ENCODE results near the gene PLA1A. TPM values are rescaled to one million over a fixed set of nuclear protein-coding genes. Genes with fewer than 3 reads are reported as not detected.
"Not testable (repeated sequence)": the region's sequence is repeated elsewhere in the genome, so short reads cannot be mapped to it uniquely, and the experiment has no call there.

Gene PLA1A
- polyA plus RNA-seq, 1 experiment = not detected

DNA sequence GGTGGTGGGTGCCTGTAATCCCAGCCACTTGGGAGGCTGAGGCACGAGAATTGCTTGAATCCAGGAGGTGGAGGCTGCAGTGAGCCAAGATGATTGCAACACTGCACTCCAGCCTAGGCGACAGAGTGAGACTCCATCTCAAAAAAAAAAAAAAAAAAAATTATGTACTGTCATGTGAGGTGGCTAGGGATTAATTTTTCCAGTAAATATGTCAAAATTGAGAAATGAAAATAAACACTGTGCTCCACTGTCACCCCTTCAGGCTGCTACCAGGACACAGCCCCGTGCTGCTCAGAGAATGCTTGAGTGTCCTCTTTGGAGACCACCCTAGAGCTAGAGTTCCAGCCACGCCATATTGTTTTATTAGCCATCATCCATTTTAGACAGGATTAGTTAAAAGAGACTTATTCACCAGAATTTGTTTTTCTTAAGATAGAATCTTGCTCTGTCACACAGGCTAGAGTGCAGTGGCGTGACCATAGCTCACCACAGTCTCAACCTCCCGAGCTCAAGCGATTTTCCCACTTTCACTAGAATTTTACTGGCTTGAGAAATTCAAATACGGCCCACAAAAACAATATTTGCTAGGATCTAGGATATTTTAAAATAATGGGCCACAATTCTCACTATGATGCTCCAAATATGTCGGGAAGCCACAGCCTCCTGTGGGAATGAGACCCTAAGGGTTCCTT is 38.9 kb upstream of the PLA1A start:
- Histone ChIP-seq H3K27ac (ENCODE audit: low read depth, low read length) (no peak overlapping the region), H3K9me3 (ENCODE audit: control insufficient read depth, insufficient read depth, low read length) (no peaks in the 10 kb centered on the region), H3K27me3 (ENCODE audit: control insufficient read depth, insufficient read depth, low read length) (peaks cover 11% of the 10 kb centered on the region), H3K4me3 (ENCODE audit: low read depth, low read length) (no peak overlapping the region)
- CTCF ChIA-PET = interaction anchor here (0.5 kb wide), 1 partner anchor 100 kb away, joined by 7 read pairs; no protein-coding TSS in a partner anchor
- no peak for DNase-seq (ENCODE audit: low read depth, low spot score)
- no peak for TF ChIP-seq CTCF (IDR thresholded peaks at IDR 0.05; ENCODE audit: low read depth, low read length)
- POLR2A ChIA-PET = no interaction called here

DNA sequence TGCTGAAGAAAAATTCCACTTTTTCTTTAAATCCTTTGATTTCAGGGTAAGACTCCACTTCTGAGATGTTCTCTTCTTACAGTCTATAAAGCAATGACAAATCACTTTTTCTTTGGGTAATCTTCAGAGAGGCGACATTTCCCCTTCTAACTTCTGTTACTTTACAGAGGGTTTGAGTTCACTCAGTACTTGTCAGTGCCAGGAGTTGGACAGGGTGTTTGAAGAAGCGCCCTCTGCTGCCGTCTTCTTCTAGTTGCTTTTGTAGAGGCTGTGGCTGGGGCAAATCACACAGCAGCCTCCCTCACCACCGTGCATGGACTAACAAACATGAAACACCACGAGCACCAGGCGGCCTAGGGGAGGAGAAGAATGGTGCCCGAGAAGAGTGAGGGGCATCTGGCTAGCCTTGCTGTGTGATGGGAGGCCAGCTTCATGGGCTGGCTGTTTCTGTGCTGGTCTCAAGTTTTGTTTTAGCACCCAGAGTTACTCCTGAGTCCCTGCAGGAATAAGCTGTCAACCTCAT is 38.2 kb upstream of the PLA1A start, which contains the start of gene CD80:
CD80 (minus strand) TSS at position 174 of the 523 bp plus-strand sequence. CDS start 1,886 bp downstream, outside the sequence.
- Histone ChIP-seq H3K9me3 (ENCODE audit: control insufficient read depth, insufficient read depth, low read length) (no peaks in the 10 kb centered on the region), H3K27ac (ENCODE audit: low read depth, low read length) (no peak within 1 kb of the TSS), H3K27me3 (ENCODE audit: control insufficient read depth, insufficient read depth, low read length) (peaks cover 11% of the 10 kb centered on the region), H3K4me3 (ENCODE audit: low read depth, low read length) (no peak within 1 kb of the TSS)
- POLR2A ChIA-PET = no interaction called here
- CTCF ChIA-PET = interaction anchor here (1.0 to 1.1 kb wide), 2 partner anchors 20 to 99 kb away, joined by 3 read pairs; no protein-coding TSS in a partner anchor
- TF ChIP-seq CTCF (IDR thresholded peaks at IDR 0.05; ENCODE audit: low read depth, low read length) = peak; percentile 42; the same call in 1 of the 2 replicates
- no peak for DNase-seq (ENCODE audit: low read depth, low spot score)

DNA sequence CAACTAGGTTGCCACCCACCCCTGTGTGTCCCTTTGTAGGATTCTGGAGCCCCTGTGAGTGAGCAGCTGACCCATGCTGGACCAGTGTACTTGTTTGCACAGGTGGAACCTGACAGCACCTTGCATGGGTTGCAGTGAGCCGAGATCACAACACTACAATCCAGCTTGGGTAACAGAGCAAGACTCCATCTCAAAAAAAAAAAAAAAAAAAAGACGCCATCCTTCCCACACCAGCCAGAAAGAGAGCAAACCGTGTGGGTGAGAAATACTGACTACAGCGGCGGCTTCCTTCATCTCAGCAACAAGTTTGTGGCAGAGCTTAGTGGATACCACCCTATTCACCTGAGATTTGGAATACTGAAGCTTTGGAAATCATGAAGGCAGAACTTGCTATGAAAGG is 37.5 kb upstream of the PLA1A start:
- Histone ChIP-seq H3K9me3 (ENCODE audit: control insufficient read depth, insufficient read depth, low read length) (no peaks in the 10 kb centered on the region), H3K27me3 (ENCODE audit: control insufficient read depth, insufficient read depth, low read length) (peaks cover 11% of the 10 kb centered on the region), H3K4me3 (ENCODE audit: low read depth, low read length) (no peak overlapping the region), H3K27ac (ENCODE audit: low read depth, low read length) (no peak overlapping the region)
- TF ChIP-seq CTCF (IDR thresholded peaks at IDR 0.05; ENCODE audit: low read depth, low read length) = no peak
- ChIA-PET POLR2A (no interaction called here), CTCF (interaction anchor here (0.6 to 1.1 kb wide), 3 partner anchors 21 to 883 kb away, joined by 3 to 4 read pairs (median 3); no protein-coding TSS in a partner anchor)
- no peak for DNase-seq (ENCODE audit: low read depth, low spot score)

DNA sequence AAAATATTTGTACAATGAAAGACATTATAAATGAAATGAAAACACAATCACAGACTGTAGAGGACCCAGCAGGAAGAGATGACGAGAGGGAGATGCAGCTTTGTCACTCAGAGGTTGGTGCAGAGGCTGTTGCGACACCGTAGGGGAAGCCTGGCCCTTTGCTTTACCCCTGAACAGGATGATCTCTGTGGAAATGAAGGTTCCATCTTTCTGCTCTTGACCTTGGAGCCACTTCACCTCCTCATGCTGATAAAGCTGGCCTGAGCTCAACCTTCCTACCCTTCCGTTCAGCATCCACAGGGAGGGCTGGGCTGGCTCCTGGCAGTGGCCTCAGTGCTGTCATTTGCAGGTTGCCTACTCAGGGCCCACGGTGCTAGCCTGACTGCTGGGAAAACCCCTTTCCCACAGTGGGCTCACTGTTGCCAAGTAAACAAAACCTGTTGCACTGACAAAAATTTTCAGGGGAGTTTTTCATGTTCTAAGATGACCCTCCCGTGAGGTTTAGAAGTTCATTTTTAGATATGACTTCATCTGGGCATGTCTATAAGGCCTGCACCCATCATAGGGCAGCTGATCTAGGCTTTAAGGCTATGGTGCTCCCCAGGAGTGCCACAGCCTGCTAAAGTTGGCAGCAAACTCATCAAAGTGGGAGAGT is 35.3 kb upstream of the PLA1A start:
- DNase-seq (ENCODE audit: low read depth, low spot score) = no peak
- ChIA-PET CTCF (no interaction called here), POLR2A (no interaction called here)
- Histone ChIP-seq H3K4me3 (ENCODE audit: low read depth, low read length) (no peak overlapping the region), H3K27me3 (ENCODE audit: control insufficient read depth, insufficient read depth, low read length) (peaks cover 5% of the 10 kb centered on the region), H3K9me3 (ENCODE audit: control insufficient read depth, insufficient read depth, low read length) (no peaks in the 10 kb centered on the region), H3K27ac (ENCODE audit: low read depth, low read length) (no peak overlapping the region)
- no peak for TF ChIP-seq CTCF (IDR thresholded peaks at IDR 0.05; ENCODE audit: low read depth, low read length)

DNA sequence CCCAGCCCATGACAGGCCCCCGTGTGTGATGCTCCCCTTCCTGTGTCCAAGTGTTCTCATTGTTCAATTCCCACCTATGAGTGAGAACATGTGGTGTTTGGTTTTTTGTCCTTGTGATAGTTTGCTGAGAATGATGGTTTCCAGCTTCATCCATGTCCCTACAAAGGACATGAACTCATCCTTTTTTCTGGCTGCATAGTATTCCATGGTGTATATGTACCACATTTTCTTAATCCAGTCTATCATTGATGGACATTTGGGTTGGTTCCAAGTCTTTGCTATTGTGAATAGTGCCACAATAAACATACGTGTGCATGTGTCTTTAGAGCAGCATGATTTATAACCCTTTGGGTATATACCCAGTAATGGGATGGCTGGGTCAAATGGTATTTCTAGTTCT is 34.4 kb upstream of the PLA1A start:
- CTCF ChIA-PET; H3K27me3 ChIP-seq (ENCODE audit: control insufficient read depth, insufficient read depth, low read length); DNase-seq (ENCODE audit: low read depth, low spot score); H3K27ac ChIP-seq (ENCODE audit: low read depth, low read length); H3K9me3 ChIP-seq (ENCODE audit: control insufficient read depth, insufficient read depth, low read length); POLR2A ChIA-PET; H3K4me3 ChIP-seq (ENCODE audit: low read depth, low read length): not testable (repeated sequence)

Data from AG04450 (cell line).